ENCODE data around the gene EDC4.

EDC4 gene

GRCh38 chr16:67879936-67880335 lies 7.1 kb downstream of the EDC4 start:
- no peak for DNase-seq (ENCODE audit: low read depth)

DNA sequence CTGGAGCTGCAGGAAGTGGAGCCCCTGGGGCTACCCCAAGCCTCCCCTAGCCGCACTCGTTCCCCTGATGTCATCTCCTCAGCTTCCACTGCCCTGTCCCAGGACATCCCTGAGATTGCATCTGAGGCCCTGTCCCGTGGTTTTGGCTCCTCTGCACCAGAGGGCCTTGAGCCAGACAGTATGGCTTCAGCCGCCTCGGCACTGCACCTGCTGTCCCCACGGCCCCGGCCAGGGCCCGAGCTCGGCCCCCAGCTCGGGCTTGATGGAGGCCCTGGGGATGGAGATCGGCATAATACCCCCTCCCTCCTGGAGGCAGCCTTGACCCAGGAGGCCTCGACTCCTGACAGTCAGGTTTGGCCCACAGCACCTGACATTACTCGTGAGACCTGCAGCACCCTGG lies 7.7 kb downstream of the EDC4 start:
- no peak for DNase-seq (ENCODE audit: low read depth)

DNA sequence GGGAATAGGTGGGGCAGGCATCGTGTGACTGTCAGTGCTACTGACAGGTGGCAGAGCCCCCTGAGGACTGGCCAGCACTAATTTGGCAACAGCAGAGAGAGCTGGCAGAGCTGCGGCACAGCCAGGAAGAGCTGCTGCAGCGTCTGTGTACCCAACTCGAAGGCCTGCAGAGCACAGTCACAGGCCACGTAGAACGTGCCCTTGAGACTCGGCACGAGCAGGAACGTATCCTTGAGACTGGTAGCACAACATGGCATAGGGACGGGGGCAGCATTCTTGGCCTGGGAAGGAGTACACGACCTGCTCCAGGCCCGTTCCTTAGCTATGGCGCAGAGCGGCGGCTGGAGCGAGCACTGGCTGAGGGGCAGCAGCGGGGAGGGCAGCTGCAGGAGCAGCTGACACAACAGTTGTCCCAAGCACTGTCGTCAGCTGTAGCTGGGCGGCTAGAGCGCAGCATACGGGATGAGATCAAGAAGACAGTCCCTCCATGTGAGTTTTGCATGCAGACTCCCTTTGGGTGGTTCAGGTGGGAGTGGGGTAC lies 8.8 kb downstream of the EDC4 start:
- no peak for DNase-seq (ENCODE audit: low read depth)

DNA sequence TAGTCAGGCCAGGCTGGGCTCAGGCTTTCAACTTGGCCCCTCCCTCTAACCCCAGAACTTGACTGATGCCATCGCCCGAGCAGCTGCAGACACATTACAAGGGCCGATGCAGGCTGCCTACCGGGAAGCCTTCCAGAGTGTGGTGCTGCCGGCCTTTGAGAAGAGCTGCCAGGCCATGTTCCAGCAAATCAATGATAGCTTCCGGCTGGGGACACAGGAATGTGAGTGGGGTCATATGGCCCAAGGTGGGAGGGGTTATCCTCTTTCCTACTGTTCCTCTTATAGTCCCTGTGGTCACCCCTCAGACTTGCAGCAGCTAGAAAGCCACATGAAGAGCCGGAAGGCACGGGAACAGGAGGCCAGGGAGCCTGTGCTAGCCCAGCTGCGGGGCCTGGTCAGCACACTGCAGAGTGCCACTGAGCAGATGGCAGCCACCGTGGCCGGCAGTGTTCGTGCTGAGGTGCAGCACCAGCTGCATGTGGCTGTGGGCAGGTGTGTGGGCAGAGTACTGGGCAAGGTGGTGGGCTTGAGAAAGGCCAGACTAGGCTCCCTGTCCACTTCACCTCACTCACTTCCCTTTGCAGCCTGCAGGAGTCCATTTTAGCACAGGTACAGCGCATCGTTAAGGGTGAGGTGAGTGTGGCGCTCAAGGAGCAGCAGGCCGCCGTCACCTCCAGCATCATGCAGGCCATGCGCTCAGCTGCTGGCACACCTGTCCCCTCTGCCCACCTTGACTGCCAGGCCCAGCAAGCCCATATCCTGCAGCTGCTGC lies 9.7 kb downstream of the EDC4 start:
- DNase-seq (ENCODE audit: low read depth), result no peak

DNA sequence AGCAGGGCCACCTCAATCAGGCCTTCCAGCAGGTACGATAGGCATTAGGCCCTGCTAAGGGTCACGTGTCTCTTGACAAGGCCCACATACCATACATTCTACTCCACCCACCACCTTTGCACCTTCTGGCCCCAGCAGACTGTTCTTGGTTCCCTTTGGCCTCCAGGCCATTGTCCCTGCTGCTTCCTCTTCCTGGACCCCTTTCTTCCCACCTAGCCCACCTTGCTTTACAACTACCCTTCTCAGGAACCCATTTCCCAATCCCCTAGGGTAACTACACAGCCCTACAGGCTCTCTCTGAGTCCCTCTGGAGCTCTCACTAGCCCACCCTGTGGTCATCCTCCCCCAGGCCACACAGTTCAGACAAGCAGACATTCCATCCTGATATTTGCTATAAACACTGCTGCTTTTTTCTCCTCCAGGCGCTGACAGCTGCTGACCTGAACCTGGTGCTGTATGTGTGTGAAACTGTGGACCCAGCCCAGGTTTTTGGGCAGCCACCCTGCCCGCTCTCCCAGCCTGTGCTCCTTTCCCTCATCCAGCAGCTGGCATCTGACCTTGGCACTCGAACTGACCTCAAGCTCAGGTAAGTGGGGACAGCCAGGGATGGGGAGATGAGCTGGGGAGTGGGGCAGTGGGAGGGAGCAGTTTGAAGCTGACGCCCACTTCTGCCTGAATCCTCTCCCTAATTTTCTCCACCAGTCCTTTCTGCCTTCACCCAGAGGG lies 10.5 kb downstream of the EDC4 start:
- DNase-seq (ENCODE audit: low read depth), result no peak

DNA sequence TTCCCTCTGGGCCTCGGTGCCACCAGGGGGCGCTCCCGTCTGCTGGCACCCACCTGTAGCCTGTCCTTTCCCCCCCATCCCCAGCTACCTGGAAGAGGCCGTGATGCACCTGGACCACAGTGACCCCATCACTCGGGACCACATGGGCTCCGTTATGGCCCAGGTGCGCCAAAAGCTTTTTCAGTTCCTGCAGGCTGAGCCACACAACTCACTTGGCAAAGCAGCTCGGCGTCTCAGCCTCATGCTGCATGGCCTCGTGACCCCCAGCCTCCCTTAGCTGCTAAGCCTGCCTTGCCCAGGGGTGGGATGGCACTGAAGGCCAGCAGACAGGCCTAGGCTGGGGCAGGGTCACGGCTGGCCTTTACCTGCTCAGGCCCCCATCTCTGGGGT lies 11.0 kb downstream of the EDC4 start:
- DNase-seq (ENCODE audit: low read depth), result peak; percentile 71

DNA sequence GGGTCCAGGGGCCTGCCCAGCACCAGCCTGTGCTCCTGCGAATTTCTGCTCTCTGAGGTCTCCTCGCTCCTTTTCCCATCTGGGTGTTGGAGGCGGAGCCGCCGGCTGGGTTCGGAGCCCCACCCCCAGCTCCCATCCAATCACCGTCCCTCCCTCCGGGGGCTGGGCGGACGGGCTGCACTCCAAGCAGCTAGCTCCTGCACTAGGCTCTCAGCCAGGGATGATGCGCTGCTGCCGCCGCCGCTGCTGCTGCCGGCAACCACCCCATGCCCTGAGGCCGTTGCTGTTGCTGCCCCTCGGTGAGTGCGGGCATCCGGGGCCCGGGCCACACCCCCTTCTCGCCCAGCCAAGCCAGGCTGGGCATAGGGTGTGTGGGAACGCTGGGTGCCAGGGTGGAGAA lies 11.8 kb downstream of the EDC4 start, which contains the start of gene NRN1L:
Gene NRN1L (plus strand): TSS at position 202 of the 400 bp plus-strand sequence. CDS start 19 bp downstream, at position 221.
- DNase-seq (ENCODE audit: low read depth), result no peak

DNA sequence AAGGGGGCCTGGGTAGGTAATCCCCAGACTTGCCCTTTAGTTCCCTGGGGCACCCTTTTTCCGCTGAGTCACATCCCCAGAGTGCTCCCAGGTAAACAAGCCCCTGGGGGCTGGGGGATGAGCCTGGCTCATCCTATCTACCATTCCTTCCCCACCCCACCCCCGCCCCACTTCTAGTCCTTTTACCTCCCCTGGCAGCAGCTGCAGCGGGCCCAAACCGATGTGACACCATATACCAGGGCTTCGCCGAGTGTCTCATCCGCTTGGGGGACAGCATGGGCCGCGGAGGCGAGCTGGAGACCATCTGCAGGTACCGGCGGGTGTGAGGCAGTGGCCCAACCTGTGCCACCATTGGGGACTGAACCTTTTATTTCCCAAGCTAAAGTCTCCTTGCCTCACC lies 12.7 kb downstream of the EDC4 start:
- DNase-seq (ENCODE audit: low read depth), result no peak

DNA sequence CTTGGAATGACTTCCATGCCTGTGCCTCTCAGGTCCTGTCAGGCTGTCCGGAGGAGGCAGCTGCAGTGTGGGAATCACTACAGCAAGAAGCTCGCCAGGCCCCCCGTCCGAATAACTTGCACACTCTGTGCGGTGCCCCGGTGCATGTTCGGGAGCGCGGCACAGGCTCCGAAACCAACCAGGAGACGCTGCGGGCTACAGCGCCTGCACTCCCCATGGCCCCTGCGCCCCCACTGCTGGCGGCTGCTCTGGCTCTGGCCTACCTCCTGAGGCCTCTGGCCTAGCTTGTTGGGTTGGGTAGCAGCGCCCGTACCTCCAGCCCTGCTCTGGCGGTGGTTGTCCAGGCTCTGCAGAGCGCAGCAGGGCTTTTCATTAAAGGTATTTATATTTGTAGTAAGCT lies 13.1 kb downstream of the EDC4 start:
- no peak for DNase-seq (ENCODE audit: low read depth)

DNA sequence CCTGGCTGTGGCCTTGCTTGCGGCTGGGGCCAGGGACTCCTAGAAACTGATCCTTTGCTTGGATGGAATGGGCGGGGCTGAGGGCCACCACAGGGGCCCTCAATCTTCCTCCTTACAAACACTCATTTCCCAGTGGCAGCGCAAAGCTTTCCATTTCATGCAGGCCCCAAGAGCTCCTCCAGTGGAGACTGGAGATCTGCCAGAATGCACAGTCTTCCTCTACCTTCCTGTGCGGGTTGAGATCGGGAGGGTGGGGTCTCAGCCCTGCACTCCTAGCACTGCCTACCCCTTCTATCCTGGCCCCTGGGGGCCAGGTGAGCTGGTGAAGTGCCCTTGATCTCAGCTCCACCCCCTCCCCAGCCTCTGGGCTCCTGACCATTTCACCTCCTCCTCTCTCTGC lies 13.5 kb downstream of the EDC4 start:
- DNase-seq (ENCODE audit: low read depth), result no peak

DNA sequence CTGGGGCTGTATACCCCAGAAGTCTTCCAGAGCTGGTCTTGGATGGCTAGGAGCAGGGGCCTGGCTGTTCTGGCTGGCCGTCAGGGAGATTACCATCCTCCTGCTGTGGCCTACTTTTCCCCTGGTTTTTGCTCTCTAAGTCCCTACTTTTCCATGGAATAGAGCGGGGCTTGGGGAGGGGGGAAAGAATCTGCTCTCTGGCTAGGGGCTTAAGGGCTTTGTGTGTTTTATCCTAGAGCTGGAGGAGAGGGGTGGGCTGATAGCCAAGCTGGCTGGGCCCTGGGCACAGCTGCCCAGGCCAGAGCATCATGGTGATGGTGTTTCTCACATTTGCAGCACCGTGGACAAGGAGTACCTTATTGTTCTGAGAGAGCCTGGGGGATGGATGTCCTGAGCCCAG lies 15.5 kb downstream of the EDC4 start:
- no peak for DNase-seq (ENCODE audit: low read depth)

- no peak for DNase-seq (ENCODE audit: low read depth)
Observed at GRCh38 chr16:67892375-67892774, 19.5 kb downstream of the EDC4 start.

DNA sequence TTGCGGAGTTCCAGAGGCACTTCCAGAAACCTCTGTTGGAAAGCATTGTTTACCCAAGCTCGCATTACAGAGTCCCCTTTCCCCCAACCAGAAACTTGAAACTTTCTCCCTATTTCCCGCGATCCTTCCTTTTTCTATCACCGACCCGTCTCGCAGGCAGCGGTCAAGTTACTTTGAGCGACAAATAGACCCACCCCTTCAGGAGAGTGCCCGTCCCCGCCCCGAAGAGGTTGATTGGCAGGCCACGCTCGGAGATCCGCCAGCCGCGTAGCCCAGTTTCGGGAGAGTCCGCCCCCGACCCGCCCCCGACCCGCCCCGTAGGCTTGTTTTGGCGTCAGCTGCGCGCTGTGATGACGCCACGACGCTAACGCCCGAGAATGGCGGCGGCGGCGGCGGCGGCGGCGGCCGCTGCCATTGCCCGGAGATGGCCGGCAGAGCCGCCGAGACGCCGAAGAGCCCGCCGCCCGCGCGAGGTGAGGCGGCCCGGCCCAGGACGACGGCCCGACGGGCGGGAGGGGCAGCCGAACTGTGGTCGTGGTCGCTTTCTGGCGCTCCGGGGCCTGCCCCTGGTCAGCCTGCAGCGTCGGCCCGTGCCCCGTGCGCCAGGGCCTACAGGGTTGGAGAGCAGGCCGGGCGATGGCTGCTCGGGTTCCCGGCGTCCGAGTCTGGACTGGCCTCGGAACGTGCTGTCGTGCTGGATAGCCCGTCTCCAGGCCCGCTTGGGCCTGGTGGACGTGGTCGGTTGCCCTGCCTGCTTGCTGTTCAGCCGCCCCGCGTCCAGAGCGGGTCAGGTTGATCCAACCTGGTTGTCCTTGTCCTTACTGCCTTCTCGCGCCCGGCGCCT lies 20.3 kb downstream of the EDC4 start, which contains the start of gene PSKH1:
Gene PSKH1 (plus strand): TSS at position 356 of the 844 bp plus-strand sequence. CDS start 15,496 bp downstream, outside the sequence.
- DNase-seq (ENCODE audit: low read depth), result peak; percentile 86

DNA sequence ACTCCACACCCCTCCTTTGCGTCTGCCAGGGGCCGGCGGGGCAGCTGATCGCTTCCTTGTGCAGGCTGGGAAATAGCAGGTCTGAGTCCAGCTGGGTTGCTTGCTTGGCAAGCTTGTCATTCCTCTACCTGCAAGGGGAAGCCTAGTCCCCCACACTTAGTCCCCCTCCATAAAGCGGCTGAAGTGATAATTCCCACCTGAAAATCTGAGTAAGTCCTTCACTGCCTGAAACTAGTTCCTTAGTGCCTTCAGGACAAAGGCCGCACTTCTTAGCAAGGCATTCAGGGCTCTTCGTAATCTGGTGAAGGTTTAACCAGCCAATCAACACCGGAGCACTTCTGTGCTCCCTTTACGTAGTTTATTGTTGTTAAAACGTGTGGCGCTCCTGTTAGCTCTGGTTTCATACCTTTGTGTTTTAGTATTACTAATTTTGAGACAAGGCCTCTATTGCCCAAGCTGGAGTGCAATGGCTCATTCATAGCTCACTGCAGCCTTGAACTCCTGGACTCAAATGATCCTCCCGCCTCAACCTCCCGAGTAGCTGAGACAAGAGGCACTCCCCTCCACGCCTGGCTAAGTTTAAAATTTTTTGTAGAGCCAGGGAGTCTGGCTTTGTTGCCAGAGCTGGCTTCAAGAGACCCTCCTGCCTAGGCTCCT lies 21.0 kb downstream of the EDC4 start:
- no peak for DNase-seq (ENCODE audit: low read depth)

DNA sequence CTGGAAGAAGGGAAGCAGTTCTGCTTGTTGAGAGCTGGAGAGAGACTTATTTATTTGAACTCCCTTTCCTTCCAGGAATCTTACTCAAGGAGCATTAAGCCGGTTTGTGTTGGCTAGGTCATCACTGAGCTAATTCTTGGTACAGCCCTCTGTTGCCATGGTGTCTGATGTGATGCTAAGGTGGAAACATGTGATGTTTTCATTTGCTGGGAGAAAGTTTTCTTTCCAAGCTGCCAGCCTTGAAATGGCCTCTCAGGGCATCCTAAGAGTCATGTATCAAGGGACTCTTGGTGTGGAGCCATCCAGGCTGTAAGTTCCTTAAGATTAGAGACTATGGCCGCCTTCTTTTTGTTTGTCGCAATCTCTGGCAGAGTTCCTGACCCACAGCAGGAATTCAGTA lies 24.4 kb downstream of the EDC4 start:
- no peak for DNase-seq (ENCODE audit: low read depth)

- DNase-seq (ENCODE audit: low read depth), result no peak
Observed at GRCh38 chr16:67901734-67902133, 28.9 kb downstream of the EDC4 start.

DNA sequence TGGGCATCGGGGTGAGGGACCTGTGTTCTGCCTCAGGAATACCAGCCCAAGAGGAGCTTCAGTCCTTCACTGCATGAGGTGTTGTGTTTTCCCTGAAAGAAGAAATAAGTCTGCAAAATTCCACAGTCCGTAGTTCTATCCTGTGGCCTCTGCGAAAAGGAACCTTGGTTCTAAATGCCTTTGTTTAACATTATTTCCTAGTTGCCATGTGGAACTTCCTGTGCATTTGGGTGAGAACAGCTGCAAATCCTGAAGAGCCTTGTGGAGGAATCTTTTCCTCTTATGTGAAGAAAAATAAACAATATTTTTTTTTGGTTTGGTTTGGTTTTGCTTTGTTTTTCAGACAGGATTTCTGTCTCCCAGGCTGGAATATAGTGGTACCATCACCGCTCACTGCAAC lies 30.0 kb downstream of the EDC4 start:
- no peak for DNase-seq (ENCODE audit: low read depth)

GRCh38 chr16:67907397-67908180 lies 34.7 kb downstream of the EDC4 start:
- DNase-seq (ENCODE audit: low read depth), result no peak

- no peak for DNase-seq (ENCODE audit: low read depth)
Observed at GRCh38 chr16:67909056-67909742, 36.3 kb downstream of the EDC4 start.

- DNase-seq (ENCODE audit: low read depth), result no peak
Observed at GRCh38 chr16:67910158-67910557, 37.3 kb downstream of the EDC4 start.

Data from stimulated activated CD8-positive, alpha-beta memory T cell treated with anti-CD3 and anti-CD28 coated beads, Interleukin-15, amount 100 ng/mL, for 24 hours (primary cell).